Measurements from ENCODE around the gene SCN1B. TPM values are rescaled to one million over a fixed set of nuclear protein-coding genes. Genes with fewer than 3 reads are reported as not detected.

Gene SCN1B
- total RNA-seq, 3 donors from 2014 or later (not counting 1 experiment from before 2014, with no cell fraction given), result 0.94 to 1.5 (median 1.1) TPM

GRCh38 chr19:35083691-35084508, 53.6 kb downstream of the SCN1B start:
- Histone ChIP-seq H3K27ac (ENCODE audit: low read length) (peak overlapping the region; percentile 41), H3K9me3 (ENCODE audit: control insufficient read depth, insufficient read depth, low read length) (no peaks in the 10 kb centered on the region), H3K4me1 (ENCODE audit: control insufficient read depth, insufficient read depth, low read length) (peaks cover 39% of the 10 kb centered on the region), H3K36me3 (ENCODE audit: control insufficient read depth, insufficient read depth, low read length) (no peaks in the 10 kb centered on the region), H3K4me3 (ENCODE audit: low read length) (no peak overlapping the region), H3K27me3 (ENCODE audit: control insufficient read depth, insufficient read depth, low read length) (no peaks in the 10 kb centered on the region)
- intact Hi-C loops (cut with micrococcal nuclease), result no loop called here
- ATAC-seq (no peak), DNase-seq (no peak)
- 74% methylated on average over 15 of the region's 15 CpGs for WGBS (ENCODE audit: insufficient coverage)
- H3K36me3 Mint-ChIP-seq, result no peaks in the 10 kb centered on the region
- H3K27me3 Mint-ChIP-seq (ENCODE audit: low read depth in 2 of 2), result peaks cover 0 to 3% of the 10 kb centered on the region in 2 donors
- H3K4me1 Mint-ChIP-seq, result peaks cover 17 to 18% of the 10 kb centered on the region in 2 donors
- H3K27ac Mint-ChIP-seq, result no peak overlapping the region
- H3K9me3 Mint-ChIP-seq, result no peaks in the 10 kb centered on the region
- TF ChIP-seq, protein P1, sequence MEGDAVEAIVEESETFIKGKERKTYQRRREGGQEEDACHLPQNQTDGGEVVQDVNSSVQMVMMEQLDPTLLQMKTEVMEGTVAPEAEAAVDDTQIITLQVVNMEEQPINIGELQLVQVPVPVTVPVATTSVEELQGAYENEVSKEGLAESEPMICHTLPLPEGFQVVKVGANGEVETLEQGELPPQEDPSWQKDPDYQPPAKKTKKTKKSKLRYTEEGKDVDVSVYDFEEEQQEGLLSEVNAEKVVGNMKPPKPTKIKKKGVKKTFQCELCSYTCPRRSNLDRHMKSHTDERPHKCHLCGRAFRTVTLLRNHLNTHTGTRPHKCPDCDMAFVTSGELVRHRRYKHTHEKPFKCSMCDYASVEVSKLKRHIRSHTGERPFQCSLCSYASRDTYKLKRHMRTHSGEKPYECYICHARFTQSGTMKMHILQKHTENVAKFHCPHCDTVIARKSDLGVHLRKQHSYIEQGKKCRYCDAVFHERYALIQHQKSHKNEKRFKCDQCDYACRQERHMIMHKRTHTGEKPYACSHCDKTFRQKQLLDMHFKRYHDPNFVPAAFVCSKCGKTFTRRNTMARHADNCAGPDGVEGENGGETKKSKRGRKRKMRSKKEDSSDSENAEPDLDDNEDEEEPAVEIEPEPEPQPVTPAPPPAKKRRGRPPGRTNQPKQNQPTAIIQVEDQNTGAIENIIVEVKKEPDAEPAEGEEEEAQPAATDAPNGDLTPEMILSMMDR (IDR thresholded peaks at IDR 0.05), result no peak
- no peak overlapping the region for H3K4me3 Mint-ChIP-seq

GRCh38 chr19:35084509-35084762, 54.2 kb downstream of the SCN1B start:
- H3K4me1 Mint-ChIP-seq, result peaks cover 17 to 18% of the 10 kb centered on the region in 2 donors
- H3K4me1 ChIP-seq (ENCODE audit: control insufficient read depth, insufficient read depth, low read length), result peaks cover 39% of the 10 kb centered on the region

GRCh38 chr19:35085947-35086346, 55.7 kb downstream of the SCN1B start:
- Histone ChIP-seq H3K9me3 (ENCODE audit: control insufficient read depth, insufficient read depth, low read length) (no peaks in the 10 kb centered on the region), H3K27ac (ENCODE audit: low read length) (peak overlapping the region; percentile 65), H3K36me3 (ENCODE audit: control insufficient read depth, insufficient read depth, low read length) (no peaks in the 10 kb centered on the region), H3K4me3 (ENCODE audit: low read length) (no peak overlapping the region), H3K27me3 (ENCODE audit: control insufficient read depth, insufficient read depth, low read length) (peaks cover 3% of the 10 kb centered on the region), H3K4me1 (ENCODE audit: control insufficient read depth, insufficient read depth, low read length) (peaks cover 43% of the 10 kb centered on the region)
- no peaks in the 10 kb centered on the region for H3K36me3 Mint-ChIP-seq
- intact Hi-C loops (cut with micrococcal nuclease), result no loop called here
- H3K4me3 Mint-ChIP-seq, result peak overlapping the region; percentile 77
- H3K4me1 Mint-ChIP-seq, result peaks cover 17 to 18% of the 10 kb centered on the region in 2 donors
- ATAC-seq (peak; percentile 41 to 60 (median 56)), DNase-seq (peak in 1 of 2 donors; percentile 30)
- H3K9me3 Mint-ChIP-seq, result no peaks in the 10 kb centered on the region
- TF ChIP-seq, protein P1 (IDR thresholded peaks at IDR 0.05), result no peak
- 11% methylated on average over 5 of the region's 6 CpGs for WGBS (ENCODE audit: insufficient coverage)
- peaks cover 0 to 3% of the 10 kb centered on the region in 2 donors for H3K27me3 Mint-ChIP-seq (ENCODE audit: low read depth in 2 of 2)
- H3K27ac Mint-ChIP-seq, result peak overlapping the region; percentile 82 to 84

More at GRCh38 chr19:35084509-35084762, 54.2 kb downstream of the SCN1B start:
- H3K27ac ChIP-seq (ENCODE audit: low read length), result no peak overlapping the region
- no peak for ATAC-seq
- no peak overlapping the region for H3K4me3 ChIP-seq (ENCODE audit: low read length)
- WGBS (ENCODE audit: insufficient coverage), result 100% methylated on average over 3 of the region's 3 CpGs
- no peak for DNase-seq
- H3K36me3 ChIP-seq (ENCODE audit: control insufficient read depth, insufficient read depth, low read length), result no peaks in the 10 kb centered on the region
- TF ChIP-seq, protein P1 (IDR thresholded peaks at IDR 0.05), result no peak
- no peaks in the 10 kb centered on the region for H3K9me3 Mint-ChIP-seq
- intact Hi-C loops (cut with micrococcal nuclease), result no loop called here
- no peak overlapping the region for H3K27ac Mint-ChIP-seq
- H3K9me3 ChIP-seq (ENCODE audit: control insufficient read depth, insufficient read depth, low read length), result no peaks in the 10 kb centered on the region
- H3K4me3 Mint-ChIP-seq, result no peak overlapping the region
- H3K27me3 Mint-ChIP-seq (ENCODE audit: low read depth in 2 of 2), result no peaks in the 10 kb centered on the region
- H3K27me3 ChIP-seq (ENCODE audit: control insufficient read depth, insufficient read depth, low read length), result no peaks in the 10 kb centered on the region
- H3K36me3 Mint-ChIP-seq, result no peaks in the 10 kb centered on the region
